Kidney (tissue), 14 donors: ENCODE results near the gene TRPV2. TPM values are rescaled to one million over a fixed set of nuclear protein-coding genes. Genes with fewer than 3 reads are reported as not detected.

Experiments used
- DNase-seq, 5 donors: peaks; one replicate each; pipeline ENCODE4 v3.0.0-alpha.2; 2013 to 2020
- FAIRE-seq: peaks from 2 replicates; lab custom pipeline; 2012; peaks lifted over from hg19 to GRCh38; lab: Jason Lieb, UNC
- H3K27ac ChIP-seq, 2 donors: one replicate each; pipeline ENCODE4 v1.7.0; 2013; ENCODE audit warnings: low read depth in 2 of 2, low read length in 2 of 2, inconsistent platforms in 1 of 2
- H3K27me3 ChIP-seq: one replicate; pipeline ENCODE4 v1.7.1; 2013; ENCODE audit warnings: low read length, inconsistent platforms; ENCODE audit not compliant: control insufficient read depth, insufficient read depth
- H3K36me3 ChIP-seq, 3 donors: one replicate each; pipeline versions ENCODE4 v1.7.0 to v1.7.1; 2013; ENCODE audit warnings: low read length in 3 of 3, control low read depth in 1 of 3, inconsistent platforms in 1 of 3; ENCODE audit not compliant: insufficient read depth in 3 of 3, control insufficient read depth in 2 of 3
- H3K4me1 ChIP-seq, 3 donors: one replicate each; pipeline versions ENCODE4 v1.7.0 to v1.7.1; 2013; ENCODE audit warnings: low read length in 3 of 3, inconsistent platforms in 1 of 3, low read depth in 1 of 3; ENCODE audit not compliant: control insufficient read depth in 2 of 3, insufficient read depth in 2 of 3
- H3K4me3 ChIP-seq, 3 donors: one replicate each; pipeline versions ENCODE4 v1.7.0 to v1.8.1; 2013; ENCODE audit warnings: low read length in 3 of 3, control low read depth in 1 of 3, inconsistent platforms in 1 of 3
- H3K9ac ChIP-seq, 3 donors: one replicate each; pipeline versions ENCODE4 v1.7.0 to v1.7.1; 2013; ENCODE audit warnings: low read length in 3 of 3, control low read depth in 1 of 3, inconsistent platforms in 1 of 3
- H3K9me3 ChIP-seq, 3 donors: one replicate each; pipeline versions ENCODE4 v1.7.0 to v1.7.1; 2013; ENCODE audit warnings: low read length in 3 of 3, control low read depth in 1 of 3, inconsistent platforms in 1 of 3; ENCODE audit not compliant: control insufficient read depth in 2 of 3, insufficient read depth in 1 of 3
- intact Hi-C: fragments of 100-400 bp; cut with DNase I; formaldehyde crosslinking; loops from one replicate; pipeline ENCODE4 v1.11.1; 2022
- polyA plus RNA-seq: library from polyadenylated mRNA; stranded (reverse); fragments of 350-450 nt; fragmentation: Illumina TruSeq; extraction: RNeasy Lipid Tissue Mini Kit (QIAGEN cat#74804); gene quantifications from one replicate; pipeline ENCODE4 v1.2.3, GENCODE V29; 2014; ENCODE audit warnings: low read depth, low replicate concordance; ENCODE audit not compliant: insufficient read depth
- total RNA-seq: library from RNA; stranded (reverse); fragmentation: NEBNext Ultra II Directional; extraction: Animal tissue kit (Norgen Biotek cat#: 25700); gene quantifications from one replicate; pipeline ENCODE4 v1.2.1, GENCODE V29; 2021
- TF ChIP-seq, protein P1 (sequence below): IDR thresholded peaks from 3 replicates; pipeline ENCODE4 v1.5.1; 2012; ENCODE audit warnings: mild to moderate bottlenecking, moderate library complexity, borderline replicate concordance; ENCODE audit not compliant: insufficient read depth; ENCODE audit errors: extremely low read depth
- donor health status: control.
- donor health status: control.
- donor health status: control.
- donor health status: control.
- donor health status: control.
- donor health status: DM: yes; HTN: yes; CAD: no.
- donor health status: Normal renal cell carcinoma (clear cell type).

The TRPV2 gene
- total and polyA plus RNA-seq, 2 donors from 2014 or later, result 8.6 to 18.2 TPM

DNA sequence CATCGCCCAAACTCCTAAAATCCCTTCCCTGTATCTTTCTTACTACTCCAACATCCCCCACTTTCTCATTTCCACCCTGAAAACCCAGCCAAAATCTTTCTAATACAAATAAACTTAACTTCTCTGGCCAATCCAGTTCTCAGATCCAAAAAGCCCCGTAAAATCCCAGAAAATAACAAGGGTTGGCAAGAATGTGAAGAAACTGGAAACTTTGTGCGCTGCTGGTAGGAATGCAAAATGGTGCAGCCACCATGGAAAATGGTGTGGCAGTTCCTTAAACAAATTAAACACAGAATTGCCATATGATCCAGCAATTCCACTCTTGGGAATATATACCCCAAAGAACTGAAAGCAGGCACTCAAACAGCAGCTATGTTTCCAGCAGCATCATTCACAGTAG lies 52.5 kb downstream of the TRPV2 start:
- no peaks in the 10 kb centered on the region for H3K36me3 ChIP-seq
- no peak overlapping the region for H3K27ac ChIP-seq
- TF ChIP-seq, protein P1, sequence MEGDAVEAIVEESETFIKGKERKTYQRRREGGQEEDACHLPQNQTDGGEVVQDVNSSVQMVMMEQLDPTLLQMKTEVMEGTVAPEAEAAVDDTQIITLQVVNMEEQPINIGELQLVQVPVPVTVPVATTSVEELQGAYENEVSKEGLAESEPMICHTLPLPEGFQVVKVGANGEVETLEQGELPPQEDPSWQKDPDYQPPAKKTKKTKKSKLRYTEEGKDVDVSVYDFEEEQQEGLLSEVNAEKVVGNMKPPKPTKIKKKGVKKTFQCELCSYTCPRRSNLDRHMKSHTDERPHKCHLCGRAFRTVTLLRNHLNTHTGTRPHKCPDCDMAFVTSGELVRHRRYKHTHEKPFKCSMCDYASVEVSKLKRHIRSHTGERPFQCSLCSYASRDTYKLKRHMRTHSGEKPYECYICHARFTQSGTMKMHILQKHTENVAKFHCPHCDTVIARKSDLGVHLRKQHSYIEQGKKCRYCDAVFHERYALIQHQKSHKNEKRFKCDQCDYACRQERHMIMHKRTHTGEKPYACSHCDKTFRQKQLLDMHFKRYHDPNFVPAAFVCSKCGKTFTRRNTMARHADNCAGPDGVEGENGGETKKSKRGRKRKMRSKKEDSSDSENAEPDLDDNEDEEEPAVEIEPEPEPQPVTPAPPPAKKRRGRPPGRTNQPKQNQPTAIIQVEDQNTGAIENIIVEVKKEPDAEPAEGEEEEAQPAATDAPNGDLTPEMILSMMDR, result no peak
- H3K9me3 ChIP-seq, result no peaks in the 10 kb centered on the region
- H3K27me3 ChIP-seq, result no peaks in the 10 kb centered on the region
- no peak overlapping the region for H3K9ac ChIP-seq
- intact Hi-C loops, result no loop called here
- no peak for DNase-seq
- peaks cover 0 to 11% (median 0%) of the 10 kb centered on the region in 3 donors for H3K4me1 ChIP-seq
- no peak for FAIRE-seq
- no peak overlapping the region for H3K4me3 ChIP-seq

DNA sequence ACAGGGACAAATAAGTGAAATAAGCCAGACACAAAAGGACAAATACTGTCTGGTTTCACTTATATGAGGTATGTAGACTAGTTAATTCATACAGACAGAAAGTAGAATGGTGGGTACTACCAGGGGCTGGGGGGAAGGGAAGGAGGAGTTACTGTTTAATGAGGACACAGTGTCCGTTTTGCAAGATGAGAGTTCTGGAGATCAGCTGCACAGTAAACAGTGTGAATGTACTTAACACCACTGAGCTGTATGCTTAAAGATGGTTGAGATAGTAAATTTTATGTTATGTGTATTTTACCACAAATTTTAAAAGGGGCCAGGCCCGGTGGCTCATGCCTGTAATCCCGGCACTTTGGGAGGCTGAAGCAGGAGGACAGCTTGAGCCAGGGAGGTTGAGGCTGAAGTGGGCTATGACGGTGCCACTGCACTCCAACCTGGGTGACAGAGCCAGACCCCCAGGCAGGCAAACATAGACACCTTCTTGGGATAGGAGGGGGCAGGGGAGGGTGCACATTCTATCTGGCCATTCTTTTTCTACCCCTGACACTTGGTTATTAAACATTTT lies 53.1 kb downstream of the TRPV2 start:
- Histone ChIP-seq H3K9me3 (no peaks in the 10 kb centered on the region), H3K9ac (no peak overlapping the region), H3K27ac (no peak overlapping the region), H3K4me1 (peaks cover 0 to 8% (median 0%) of the 10 kb centered on the region in 3 donors), H3K4me3 (no peak overlapping the region), H3K27me3 (no peaks in the 10 kb centered on the region), H3K36me3 (no peaks in the 10 kb centered on the region)
- no peak for DNase-seq
- TF ChIP-seq, protein P1, result no peak
- intact Hi-C loops, result no loop called here
- FAIRE-seq, result no peak

DNA sequence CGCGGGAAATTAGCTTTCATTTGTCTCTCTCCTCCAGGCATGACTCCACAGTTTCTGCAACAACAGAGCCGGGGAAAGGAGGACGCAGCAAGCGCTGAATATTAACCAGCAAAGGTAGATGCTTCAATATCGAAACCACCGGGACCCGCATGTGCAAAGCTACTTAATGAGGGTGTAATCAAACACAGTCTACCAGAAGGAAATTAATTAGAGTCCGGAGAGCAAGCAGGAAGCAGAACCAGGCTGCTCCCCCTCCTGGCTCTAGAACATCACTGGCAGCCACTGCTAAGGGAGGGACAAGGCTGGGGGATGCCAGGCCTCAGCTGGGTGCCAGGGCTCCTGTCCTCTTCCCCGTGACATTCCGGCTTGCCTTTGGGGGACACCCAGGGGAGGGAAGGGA lies 54.9 kb downstream of the TRPV2 start:
- FAIRE-seq (no peak), DNase-seq (peak in 3 of 5 donors; percentile 36 to 56 (median 38))
- H3K4me1 ChIP-seq, result peaks cover 0 to 2% (median 0%) of the 10 kb centered on the region in 3 donors
- no peak overlapping the region for H3K9ac ChIP-seq
- intact Hi-C loops, result no loop called here
- H3K4me3 ChIP-seq, result peak overlapping the region in 1 of 3 donors; percentile 25
- H3K27ac ChIP-seq, result no peak overlapping the region
- H3K36me3 ChIP-seq, result no peaks in the 10 kb centered on the region
- TF ChIP-seq, protein P1, result no peak
- no peaks in the 10 kb centered on the region for H3K9me3 ChIP-seq
- no peaks in the 10 kb centered on the region for H3K27me3 ChIP-seq

DNA sequence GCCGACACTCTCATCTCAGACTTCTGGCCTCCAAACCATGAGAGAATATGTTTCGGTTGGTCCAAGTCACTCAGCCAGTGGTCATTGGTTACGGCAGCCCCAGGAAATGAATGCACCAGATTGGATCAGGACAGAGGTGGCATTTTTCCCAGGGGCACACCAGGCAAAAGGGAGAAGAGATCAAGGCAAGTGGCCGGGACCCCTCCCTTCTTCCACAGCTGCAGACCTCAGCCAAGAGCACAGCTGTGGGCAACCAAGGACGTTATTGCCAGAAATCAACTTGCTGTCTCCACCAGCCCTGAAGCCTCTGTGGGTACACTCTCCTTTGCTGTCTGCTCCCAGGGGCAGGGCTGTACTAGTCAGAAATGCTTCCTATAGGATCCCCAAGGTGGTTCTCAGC lies 55.9 kb downstream of the TRPV2 start:
- Histone ChIP-seq H3K27me3 (no peaks in the 10 kb centered on the region), H3K9me3 (no peaks in the 10 kb centered on the region), H3K4me1 (peaks cover 0 to 2% (median 0%) of the 10 kb centered on the region in 3 donors), H3K27ac (no peak overlapping the region), H3K4me3 (no peak overlapping the region), H3K9ac (no peak overlapping the region), H3K36me3 (no peaks in the 10 kb centered on the region)
- FAIRE-seq, result no peak
- intact Hi-C loops, result no loop called here
- TF ChIP-seq, protein P1, result no peak
- DNase-seq, result no peak
